Tibial nerve (tissue), 4 donors: ENCODE measurements around the gene RGS3.

Experiments
- EP300 ChIP-seq, 2 donors: sonication (generic); formaldehyde crosslinking; IDR thresholded peaks; one replicate each; pipeline ENCODE4 v1.6.1; 2017; ENCODE audit warnings: antibody characterized with exemption in 2 of 2, mild to moderate bottlenecking in 1 of 2
- POLR2A ChIP-seq, 2 donors: fragments of 450-650 bp; IDR thresholded peaks; one replicate each; pipeline ENCODE4 v1.6.1; 2017; ENCODE audit warnings: antibody characterized with exemption in 2 of 2, mild to moderate bottlenecking in 2 of 2, moderate library complexity in 2 of 2
- TF ChIP-seq, protein P1 (sequence below), 5 experiments: fragments of 200-600 bp in 3 of 5; fragments of 450-650 bp in 2 of 5; sonication (generic) in 3 of 5; IDR thresholded peaks; one replicate each; pipeline ENCODE4 v1.5.1; 2016 to 2019; ENCODE audit warnings: antibody characterized with exemption in 5 of 5, mild to moderate bottlenecking in 3 of 5, moderate library complexity in 2 of 5

- TF ChIP-seq, protein P1, sequence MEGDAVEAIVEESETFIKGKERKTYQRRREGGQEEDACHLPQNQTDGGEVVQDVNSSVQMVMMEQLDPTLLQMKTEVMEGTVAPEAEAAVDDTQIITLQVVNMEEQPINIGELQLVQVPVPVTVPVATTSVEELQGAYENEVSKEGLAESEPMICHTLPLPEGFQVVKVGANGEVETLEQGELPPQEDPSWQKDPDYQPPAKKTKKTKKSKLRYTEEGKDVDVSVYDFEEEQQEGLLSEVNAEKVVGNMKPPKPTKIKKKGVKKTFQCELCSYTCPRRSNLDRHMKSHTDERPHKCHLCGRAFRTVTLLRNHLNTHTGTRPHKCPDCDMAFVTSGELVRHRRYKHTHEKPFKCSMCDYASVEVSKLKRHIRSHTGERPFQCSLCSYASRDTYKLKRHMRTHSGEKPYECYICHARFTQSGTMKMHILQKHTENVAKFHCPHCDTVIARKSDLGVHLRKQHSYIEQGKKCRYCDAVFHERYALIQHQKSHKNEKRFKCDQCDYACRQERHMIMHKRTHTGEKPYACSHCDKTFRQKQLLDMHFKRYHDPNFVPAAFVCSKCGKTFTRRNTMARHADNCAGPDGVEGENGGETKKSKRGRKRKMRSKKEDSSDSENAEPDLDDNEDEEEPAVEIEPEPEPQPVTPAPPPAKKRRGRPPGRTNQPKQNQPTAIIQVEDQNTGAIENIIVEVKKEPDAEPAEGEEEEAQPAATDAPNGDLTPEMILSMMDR (IDR thresholded peaks at IDR 0.05) = no peak
- TF ChIP-seq POLR2A (IDR thresholded peaks at IDR 0.05) = no peak
- TF ChIP-seq EP300 (IDR thresholded peaks at IDR 0.05) = no peak
These were observed 135.4 kb downstream of the RGS3 start for GRCh38 chr9:113598883-113599282.
